HG03565 (cell line): ENCODE data around the gene DYNLT5.
"Not testable (repeated sequence)": the region's sequence is repeated elsewhere in the genome, so short reads cannot be mapped to it uniquely, and the experiment has no call there.

Source experiments
- ATAC-seq: cut with Tn5 transposase; IDR thresholded peaks from one replicate; pipeline ENCODE4 v1.9.1; 2021; ENCODE audit warnings: mild to moderate bottlenecking, moderate library complexity; ENCODE audit not compliant: unreplicated experiment

Gene DYNLT5, protein sequence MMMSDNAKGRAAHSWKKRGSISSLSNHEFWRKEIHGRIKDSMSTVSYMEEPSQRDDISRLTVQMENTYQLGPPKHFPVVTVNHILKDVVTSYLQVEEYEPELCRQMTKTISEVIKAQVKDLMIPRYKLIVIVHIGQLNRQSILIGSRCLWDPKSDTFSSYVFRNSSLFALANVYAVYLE

GRCh38 chr1:66752000-66752592 is at the start of gene DYNLT5:
DYNLT5 (plus strand) TSS chr1:66752459; CDS start chr1:66754659, 2,200 bp downstream.
- no peak for ATAC-seq

DNA sequence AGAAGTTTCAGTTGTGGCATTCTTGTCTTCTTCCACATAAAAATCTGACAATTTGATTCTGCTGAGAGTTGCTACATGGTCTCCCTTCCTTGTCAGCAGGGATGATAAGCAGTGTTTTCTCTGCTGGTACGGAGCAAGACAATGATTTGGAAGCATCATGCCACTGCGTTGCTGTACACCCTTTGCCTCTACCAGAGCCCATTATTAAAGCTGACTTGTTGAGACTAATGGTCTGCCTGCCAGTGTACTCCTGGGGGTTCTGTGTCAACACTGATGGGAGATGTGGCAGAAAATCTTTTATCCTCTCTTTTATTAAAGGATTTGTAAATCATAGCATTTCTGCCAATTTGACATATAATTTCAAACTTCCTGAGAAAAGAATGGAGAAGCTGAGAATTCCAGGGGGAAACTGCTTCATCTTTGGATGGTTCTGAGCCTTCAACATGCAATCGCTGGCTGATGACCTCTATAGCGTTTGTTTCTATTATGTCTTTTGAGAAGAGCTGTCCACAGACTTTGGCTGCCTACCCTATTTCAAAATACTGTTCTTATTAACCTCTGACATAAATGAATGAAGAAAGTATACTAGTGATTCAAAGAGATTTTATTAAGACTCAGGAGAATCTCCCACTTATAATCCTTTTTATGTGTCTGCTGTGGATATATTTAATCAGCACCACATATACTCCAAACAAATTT is 47.9 kb upstream of the DYNLT5 start:
- ATAC-seq = no peak

DNA sequence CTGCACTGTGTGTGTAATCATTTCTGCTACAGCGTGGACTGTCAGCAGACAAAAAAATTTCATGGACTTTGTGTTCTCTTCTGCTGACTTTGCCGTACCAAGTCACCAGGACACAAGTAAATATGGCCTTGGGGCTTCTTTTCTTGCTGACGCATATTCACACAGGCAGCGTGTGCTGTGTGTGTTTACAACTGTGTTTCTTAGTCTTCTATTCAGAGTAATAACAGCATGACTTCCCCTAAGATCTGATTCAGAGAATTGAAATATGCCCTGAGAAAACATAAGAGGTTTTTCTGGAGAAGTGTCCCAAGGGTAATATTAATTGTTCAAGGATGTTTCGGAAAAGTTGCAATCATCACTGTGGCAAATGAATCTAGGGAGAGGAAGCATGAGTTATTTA is 47.1 kb upstream of the DYNLT5 start:
- no peak for ATAC-seq

DNA sequence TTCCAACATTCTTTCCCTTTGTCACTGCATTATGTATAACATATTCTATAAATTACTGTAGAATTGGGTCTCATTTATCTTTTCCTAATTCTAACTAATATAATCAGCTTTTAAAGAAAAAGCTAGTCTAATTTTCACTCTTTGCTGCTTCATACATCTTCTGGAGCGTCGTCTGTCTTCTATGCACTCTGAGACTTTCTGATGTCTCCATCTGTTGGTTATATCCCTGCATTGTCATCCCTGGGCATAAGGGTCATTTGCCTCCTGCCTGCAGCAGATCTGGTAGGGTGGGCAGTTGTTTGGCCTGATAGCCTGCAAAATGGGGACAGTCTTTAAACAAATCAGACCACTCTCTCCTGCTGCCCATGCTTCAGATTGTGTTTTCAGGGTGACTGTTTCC is 40.8 kb upstream of the DYNLT5 start:
- no peak for ATAC-seq

DNA sequence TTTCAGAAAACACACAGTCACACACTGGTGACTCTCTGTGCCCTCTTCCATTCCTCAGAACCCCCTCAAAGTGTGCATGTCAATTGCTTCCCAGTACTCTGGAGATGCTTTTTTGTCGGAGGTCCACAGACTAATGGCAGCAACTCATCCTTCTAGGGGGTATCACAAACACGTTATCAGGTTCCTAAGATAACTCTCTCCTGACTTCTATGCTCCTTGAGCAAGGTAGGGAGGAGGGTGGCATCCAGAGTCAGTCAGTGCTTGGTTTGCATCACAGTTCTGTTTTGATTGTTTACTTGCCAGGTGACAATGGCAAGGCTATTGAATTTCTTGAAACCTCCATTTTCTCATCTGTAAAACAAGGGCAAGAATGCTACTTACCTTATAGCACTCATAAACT is 39.4 kb upstream of the DYNLT5 start:
- ATAC-seq = no peak

GRCh38 chr1:66723985-66724384 is 28.3 kb upstream of the DYNLT5 start:
- no peak for ATAC-seq

DNA sequence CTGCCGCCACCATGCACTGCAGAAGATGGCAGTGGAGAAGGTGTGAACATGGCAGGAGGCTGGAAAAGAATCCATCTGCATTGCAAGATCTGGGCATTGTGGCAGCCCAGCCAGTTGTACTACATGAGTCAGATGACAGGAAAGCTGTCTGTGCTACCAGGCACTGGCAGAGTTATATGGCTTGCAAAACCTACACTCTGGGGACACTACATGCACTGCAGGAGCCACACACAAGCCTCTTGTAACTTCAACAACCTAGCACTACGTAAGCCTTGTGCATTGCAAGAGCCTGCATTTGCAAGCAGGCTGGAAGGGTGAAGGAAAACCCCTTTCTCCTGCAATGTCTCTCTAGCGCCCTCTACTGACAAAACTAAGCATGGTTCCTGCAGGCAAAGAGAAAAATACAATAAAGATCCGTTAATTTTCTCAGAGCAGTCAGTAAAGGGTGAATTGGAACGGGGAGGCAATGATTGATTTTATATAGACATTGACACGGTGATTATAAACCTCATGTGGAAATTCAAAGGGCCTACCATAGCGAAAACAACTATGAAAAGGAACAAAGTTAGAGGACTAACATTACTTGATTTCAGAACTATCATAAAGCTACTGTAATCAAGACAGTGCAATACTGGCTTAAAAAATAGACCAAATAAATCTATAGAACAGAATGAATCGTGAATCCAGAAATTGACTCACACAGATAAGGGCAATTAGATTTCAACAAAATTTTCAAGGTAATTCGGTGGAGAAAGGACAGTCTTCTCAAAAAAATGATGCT is 26.2 kb upstream of the DYNLT5 start:
- ATAC-seq = peak; percentile 81

GRCh38 chr1:66728021-66728420 is 24.2 kb upstream of the DYNLT5 start:
- ATAC-seq = no peak

- not testable (repeated sequence) for ATAC-seq
Measured at GRCh38 chr1:66728716-66729115, 23.5 kb upstream of the DYNLT5 start.

DNA sequence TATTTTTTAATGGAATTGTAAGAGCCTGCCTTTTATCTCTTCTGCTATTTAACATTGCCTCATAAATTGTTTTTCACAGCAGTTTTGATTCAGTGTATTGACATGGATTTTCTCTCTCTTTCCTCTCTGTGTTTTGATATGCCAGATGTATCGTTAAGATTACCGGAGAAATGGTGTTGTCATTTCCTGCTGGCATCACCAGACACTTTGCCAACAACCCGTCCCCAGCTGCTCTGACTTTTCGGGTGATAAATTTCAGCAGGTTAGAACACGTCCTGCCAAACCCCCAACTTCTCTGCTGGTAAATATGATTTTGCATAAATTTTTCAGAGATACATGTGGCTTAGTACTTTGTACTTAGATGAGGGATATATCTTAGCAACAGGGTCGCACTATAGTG is 23.1 kb upstream of the DYNLT5 start:
- ATAC-seq = no peak

- ATAC-seq = no peak
Measured at GRCh38 chr1:66729523-66729922, 22.7 kb upstream of the DYNLT5 start.

- ATAC-seq = no peak
Measured at GRCh38 chr1:66730462-66730861, 21.8 kb upstream of the DYNLT5 start.

DNA sequence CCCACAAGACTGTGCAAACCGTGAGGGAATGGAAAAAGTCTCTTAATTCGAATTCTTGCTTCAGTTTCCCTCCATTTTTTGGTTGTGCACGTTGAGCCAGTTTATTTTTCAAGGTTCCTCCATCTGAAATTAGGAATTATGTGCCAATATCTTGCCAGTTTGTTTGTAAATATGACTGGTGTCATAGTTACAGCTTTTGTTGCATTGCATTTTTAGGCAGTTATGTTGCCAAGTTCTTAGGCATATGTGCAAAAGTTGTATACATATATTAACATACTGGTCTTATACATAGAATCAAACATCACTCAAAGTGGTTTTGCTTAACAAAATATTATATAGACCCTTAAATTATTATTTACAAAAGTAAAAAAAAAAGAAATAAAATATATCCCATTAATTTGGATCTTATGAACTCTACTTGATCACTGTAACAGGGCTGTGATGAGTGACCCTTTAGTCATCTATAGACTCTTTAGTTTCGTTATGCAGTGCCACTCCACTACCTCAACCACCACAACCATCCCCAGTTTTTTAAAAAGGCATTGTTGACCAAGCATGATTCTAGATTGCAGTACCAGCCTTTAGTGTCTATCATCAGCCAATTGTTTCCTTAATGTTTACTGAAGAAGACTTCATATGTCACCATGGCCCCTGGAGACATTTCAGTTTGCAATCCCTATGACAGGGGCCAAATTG is 20.9 kb upstream of the DYNLT5 start:
- peak; percentile 59 for ATAC-seq

DNA sequence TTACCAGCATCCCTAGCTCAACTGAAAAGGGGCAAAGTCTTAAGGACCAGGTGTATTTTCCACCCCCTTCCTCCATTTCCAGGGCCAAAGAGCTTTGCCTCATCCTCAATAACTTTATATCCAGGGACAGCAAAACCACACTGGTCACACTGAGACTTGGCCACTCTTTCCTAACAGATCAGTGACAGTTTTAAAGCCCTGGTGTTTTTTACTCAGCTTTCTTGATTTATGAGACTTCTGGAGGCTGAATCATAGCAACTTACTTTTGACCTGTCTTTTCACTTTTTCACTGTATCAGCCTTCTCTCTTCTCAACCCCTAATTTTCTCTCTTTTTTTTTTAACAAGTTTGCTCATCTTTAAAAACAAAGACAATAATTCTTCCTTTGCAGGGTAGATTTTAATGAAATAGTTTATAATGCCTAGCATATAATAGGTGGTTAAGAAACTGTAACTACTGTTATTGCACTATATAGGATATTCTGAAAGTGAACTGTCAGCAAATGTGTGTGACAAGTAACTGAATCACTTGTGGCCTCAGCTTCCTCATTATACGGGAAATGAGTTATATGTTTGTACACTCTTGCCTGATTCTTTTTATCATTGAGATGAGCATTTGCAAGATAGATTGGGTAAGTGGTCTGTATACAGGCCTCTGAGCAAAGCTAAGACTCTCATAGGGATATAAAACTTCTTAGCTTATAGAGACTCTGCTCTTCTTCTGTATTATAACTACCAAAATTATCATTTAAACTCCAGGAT is 19.7 kb upstream of the DYNLT5 start:
- peak; percentile 76 for ATAC-seq

DNA sequence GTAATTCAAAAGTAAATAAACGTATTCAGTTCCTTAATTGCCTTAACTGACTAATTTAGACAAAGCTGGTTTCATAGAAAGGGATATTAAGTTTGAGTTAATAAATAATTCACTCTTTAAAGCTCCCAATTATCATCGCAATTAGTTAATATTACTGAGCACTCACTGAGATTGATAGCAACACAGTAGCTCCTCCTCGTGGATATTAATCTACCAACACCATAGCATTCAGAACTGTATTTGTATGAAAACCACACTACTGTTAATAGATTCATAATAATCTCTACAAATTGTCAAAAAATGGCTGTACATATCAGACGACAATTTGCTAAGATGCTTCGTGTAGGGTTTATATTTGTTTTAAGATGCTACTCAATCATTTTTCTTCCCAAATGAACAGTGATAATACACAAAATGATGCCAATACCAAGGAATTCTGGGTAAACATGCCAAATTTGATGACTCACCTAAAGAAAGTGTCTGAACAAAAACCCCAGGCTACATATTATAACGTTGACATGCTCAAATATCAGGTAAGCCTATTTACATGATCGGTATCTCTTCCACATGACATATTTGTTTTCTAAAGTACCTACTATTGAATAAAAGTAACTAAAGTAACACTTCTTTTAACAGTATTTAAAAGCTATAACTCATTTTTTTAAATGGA is 18.8 kb upstream of the DYNLT5 start:
- no peak for ATAC-seq

GRCh38 chr1:66734531-66734930 is 17.7 kb upstream of the DYNLT5 start:
- not testable (repeated sequence) for ATAC-seq

GRCh38 chr1:66737836-66738235 is 14.4 kb upstream of the DYNLT5 start:
- no peak for ATAC-seq

DNA sequence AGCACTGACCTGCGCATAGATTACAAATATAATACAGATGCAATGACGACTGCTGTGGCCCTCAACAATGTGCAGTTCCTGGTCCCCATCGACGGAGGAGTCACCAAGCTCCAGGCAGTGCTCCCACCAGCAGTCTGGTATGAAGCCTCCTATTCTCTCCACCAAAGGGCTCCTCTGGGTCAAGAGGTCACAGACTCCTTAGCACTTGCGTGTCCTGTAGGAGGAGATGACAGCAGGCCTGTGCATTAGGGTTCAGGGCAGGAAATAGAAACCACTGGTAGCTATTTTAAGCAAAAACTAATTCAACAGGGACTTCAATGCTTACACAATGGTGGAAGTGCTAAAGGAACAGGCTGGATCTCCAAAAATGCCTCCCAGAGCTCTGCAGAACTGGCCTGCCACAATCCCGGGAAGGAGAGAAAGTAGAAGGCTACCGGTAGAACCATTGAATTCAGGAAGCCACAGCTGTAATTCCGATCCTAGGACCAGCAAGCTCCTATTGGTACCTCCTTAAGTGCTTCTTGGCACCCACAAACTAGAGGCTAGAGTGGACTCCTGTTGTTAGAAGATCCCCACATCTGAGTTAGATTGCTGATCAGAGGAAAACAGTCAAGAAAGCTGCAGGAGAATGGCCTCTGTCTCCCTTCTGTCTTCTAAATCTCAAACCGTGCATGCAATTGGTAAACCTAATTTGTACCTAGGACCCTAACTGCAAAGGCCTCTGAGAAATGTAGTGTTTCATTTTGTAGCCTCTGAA is 12.7 kb upstream of the DYNLT5 start:
- peak; percentile 73 for ATAC-seq

DNA sequence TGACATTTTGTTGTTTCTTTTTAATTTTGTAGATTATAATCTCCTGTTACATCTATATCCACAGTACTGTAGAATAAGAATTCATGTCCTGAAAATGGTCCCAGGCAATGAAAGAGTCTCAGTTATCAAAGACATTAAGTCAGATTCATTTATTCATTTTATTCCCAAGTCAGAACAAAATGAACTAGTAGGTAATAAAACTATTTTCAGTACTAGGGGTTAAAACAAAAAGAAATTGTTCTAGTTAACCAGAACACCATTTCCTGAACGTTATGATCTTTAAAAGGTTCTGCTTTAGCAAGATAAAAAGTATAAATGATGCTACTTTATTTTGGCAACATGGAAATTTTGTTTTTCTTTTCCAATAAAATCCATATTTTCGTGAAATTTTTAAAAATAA is 6.8 kb upstream of the DYNLT5 start:
- no peak for ATAC-seq
